GM12873 (cell line): ENCODE results near the gene NCKAP5.

Experiments used
- CTCF ChIP-seq: IDR thresholded peaks from 2 replicates; pipeline ENCODE4 v1.5.1; 2012; ENCODE audit warnings: low read depth, mild to moderate bottlenecking, moderate library complexity, low read length, control low read depth; ENCODE audit not compliant: insufficient read depth; ENCODE audit errors: missing control alignments

The NCKAP5 gene

GRCh38 chr2:133044556-133044955 lies 523.7 kb downstream of the NCKAP5 start:
- TF ChIP-seq CTCF = no peak

GRCh38 chr2:133040170-133040569 lies 528.1 kb downstream of the NCKAP5 start:
- no peak for TF ChIP-seq CTCF

- TF ChIP-seq CTCF = no peak
These were observed 528.7 kb downstream of the NCKAP5 start for GRCh38 chr2:133039531-133039930.

- TF ChIP-seq CTCF = no peak
These were observed 541.6 kb downstream of the NCKAP5 start for GRCh38 chr2:133026536-133027177.

- TF ChIP-seq CTCF = no peak
These were observed 543.3 kb downstream of the NCKAP5 start for GRCh38 chr2:133025004-133025403.

GRCh38 chr2:133012847-133013734 lies 555.2 kb downstream of the NCKAP5 start:
- no peak for TF ChIP-seq CTCF

- TF ChIP-seq CTCF = no peak
These were observed 563.6 kb downstream of the NCKAP5 start for GRCh38 chr2:133004623-133005022.
